HL-60 (cell line): ENCODE measurements around the gene FAN1.

ENCODE experiments used
- DNase-seq, 2 experiments: peaks; one replicate each; pipeline ENCODE4 v3.0.0-alpha.2; 2010 to 2020; ENCODE audit warnings: low read depth in 1 of 2, low spot score in 1 of 2
- H3K27ac ChIP-seq: fragments of 250-450 bp; sonication (Bioruptor Pico); replicated peaks from 2 replicates; pipeline ENCODE4 v1.5.1; 2020; ENCODE audit warnings: mild to moderate bottlenecking, moderate library complexity
- H3K27me3 ChIP-seq: fragments of 250-450 bp; sonication (Bioruptor Pico); 2 replicates; pipeline ENCODE4 v1.5.1; 2021; ENCODE audit warnings: mild to moderate bottlenecking, moderate library complexity; ENCODE audit not compliant: insufficient read depth, poor library complexity, severe bottlenecking
- H3K4me3 ChIP-seq: replicated peaks from 2 replicates; pipeline ENCODE4 v1.5.1; 2011; ENCODE audit warnings: mild to moderate bottlenecking, control low read depth, low read length; ENCODE audit not compliant: insufficient read depth
- GABPA ChIP-seq: IDR thresholded peaks from 2 replicates; pipeline ENCODE4 v1.6.1; 2012; ENCODE audit warnings: low read depth
- POLR2AphosphoS5 ChIP-seq: IDR thresholded peaks from 2 replicates; pipeline ENCODE4 v1.6.1; 2012; ENCODE audit warnings: low read depth
- SPI1 ChIP-seq: IDR thresholded peaks from 2 replicates; pipeline ENCODE4 v1.6.1; 2012; ENCODE audit warnings: low read depth, mild to moderate bottlenecking, borderline replicate concordance
- TF ChIP-seq, protein P1 (sequence below): IDR thresholded peaks from one replicate; pipeline ENCODE4 v1.5.1; 2011; ENCODE audit warnings: low read length, control low read depth, inconsistent platforms; ENCODE audit not compliant: insufficient read depth
- TF ChIP-seq, protein P2 (sequence below): IDR thresholded peaks from 2 replicates; pipeline ENCODE4 v1.6.1; 2012; ENCODE audit warnings: low read depth; ENCODE audit not compliant: insufficient replicate concordance

FAN1 gene

DNA sequence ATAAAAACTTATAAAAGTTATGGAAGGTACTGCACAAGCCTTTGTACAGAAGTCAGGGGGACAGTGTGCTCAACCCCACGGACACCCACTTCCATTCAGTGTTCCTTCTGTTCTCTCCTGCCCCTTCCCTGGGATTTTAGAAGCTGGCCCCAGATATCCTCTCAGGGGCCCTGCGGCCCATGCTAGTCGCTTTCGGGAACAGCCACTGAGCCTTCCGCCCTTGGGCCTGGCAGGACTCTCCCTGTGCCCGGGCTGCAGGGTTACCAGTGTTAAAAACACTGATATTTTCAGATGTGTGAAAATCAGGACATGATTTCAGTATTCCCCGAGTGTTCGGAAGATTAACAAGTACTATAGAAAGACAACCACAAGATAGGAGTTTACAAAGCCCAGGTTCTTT, 22.4 kb downstream of the FAN1 start:
- no peak overlapping the region for H3K4me3 ChIP-seq
- H3K27me3 ChIP-seq, result no peaks in the 10 kb centered on the region
- H3K27ac ChIP-seq, result no peak overlapping the region
- DNase-seq, result no peak
- TF ChIP-seq, protein P1, sequence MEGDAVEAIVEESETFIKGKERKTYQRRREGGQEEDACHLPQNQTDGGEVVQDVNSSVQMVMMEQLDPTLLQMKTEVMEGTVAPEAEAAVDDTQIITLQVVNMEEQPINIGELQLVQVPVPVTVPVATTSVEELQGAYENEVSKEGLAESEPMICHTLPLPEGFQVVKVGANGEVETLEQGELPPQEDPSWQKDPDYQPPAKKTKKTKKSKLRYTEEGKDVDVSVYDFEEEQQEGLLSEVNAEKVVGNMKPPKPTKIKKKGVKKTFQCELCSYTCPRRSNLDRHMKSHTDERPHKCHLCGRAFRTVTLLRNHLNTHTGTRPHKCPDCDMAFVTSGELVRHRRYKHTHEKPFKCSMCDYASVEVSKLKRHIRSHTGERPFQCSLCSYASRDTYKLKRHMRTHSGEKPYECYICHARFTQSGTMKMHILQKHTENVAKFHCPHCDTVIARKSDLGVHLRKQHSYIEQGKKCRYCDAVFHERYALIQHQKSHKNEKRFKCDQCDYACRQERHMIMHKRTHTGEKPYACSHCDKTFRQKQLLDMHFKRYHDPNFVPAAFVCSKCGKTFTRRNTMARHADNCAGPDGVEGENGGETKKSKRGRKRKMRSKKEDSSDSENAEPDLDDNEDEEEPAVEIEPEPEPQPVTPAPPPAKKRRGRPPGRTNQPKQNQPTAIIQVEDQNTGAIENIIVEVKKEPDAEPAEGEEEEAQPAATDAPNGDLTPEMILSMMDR, result no peak
- TF ChIP-seq, protein P2, sequence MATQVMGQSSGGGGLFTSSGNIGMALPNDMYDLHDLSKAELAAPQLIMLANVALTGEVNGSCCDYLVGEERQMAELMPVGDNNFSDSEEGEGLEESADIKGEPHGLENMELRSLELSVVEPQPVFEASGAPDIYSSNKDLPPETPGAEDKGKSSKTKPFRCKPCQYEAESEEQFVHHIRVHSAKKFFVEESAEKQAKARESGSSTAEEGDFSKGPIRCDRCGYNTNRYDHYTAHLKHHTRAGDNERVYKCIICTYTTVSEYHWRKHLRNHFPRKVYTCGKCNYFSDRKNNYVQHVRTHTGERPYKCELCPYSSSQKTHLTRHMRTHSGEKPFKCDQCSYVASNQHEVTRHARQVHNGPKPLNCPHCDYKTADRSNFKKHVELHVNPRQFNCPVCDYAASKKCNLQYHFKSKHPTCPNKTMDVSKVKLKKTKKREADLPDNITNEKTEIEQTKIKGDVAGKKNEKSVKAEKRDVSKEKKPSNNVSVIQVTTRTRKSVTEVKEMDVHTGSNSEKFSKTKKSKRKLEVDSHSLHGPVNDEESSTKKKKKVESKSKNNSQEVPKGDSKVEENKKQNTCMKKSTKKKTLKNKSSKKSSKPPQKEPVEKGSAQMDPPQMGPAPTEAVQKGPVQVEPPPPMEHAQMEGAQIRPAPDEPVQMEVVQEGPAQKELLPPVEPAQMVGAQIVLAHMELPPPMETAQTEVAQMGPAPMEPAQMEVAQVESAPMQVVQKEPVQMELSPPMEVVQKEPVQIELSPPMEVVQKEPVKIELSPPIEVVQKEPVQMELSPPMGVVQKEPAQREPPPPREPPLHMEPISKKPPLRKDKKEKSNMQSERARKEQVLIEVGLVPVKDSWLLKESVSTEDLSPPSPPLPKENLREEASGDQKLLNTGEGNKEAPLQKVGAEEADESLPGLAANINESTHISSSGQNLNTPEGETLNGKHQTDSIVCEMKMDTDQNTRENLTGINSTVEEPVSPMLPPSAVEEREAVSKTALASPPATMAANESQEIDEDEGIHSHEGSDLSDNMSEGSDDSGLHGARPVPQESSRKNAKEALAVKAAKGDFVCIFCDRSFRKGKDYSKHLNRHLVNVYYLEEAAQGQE, result no peak
- no peak for TF ChIP-seq GABPA
- no peak for TF ChIP-seq POLR2AphosphoS5
- no peak for TF ChIP-seq SPI1

DNA sequence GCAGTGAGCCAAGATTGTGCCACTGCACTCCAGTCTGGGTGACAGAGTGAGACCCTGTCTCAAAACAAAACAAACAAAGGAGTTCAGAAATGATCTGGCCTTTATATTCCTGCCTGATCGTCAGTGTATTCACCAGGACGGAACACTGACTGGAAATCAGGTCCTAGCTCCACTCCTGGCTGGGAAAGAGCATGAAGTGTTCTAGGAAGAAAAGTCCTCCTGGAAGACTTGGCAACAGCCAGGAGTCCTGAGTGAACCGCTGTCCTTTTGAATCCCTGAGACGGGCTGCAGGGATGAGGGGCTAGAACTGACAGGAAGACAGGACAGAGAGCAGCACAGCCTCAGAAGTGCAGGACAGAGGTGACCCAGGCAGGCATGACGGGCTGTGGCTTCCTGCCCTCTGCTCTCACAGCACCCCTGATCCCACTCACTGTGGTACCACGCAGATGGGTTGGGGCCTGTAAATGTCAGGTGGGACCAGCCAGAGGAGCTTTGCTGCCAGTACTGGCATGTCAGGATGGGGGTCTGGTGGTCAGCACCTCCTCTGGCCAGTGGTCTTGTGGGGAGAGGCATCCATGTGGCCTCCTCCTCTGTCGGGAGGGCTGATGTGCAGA, 23.5 kb downstream of the FAN1 start:
- no peaks in the 10 kb centered on the region for H3K27me3 ChIP-seq
- no peak overlapping the region for H3K27ac ChIP-seq
- no peak for TF ChIP-seq SPI1
- TF ChIP-seq, protein P1, result no peak
- DNase-seq, result no peak
- no peak overlapping the region for H3K4me3 ChIP-seq

DNA sequence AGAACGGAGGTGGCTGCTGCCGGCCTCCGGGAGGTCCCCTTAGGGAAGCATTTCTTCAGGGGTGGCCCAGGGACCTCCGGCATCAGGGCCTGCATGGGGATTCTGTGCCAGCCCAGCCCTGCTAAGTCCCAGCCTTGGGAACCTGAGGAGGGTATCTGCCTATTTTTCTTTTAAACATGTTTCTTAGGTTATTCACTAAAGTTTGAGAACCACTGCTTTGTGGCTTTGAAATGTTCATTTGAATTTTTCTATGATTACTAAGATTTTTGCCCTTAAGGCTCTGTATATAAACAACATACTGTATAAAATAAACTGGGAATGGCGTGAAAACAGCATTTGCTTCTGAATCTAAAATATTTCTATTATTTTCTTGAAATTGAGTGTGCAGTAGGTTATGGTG, 24.4 kb downstream of the FAN1 start:
- DNase-seq, result no peak

More for the DNA sequence above, 24.4 kb downstream of the FAN1 start:
- H3K27me3 ChIP-seq, result no peaks in the 10 kb centered on the region
- H3K4me3 ChIP-seq, result no peak overlapping the region
- no peak overlapping the region for H3K27ac ChIP-seq
- TF ChIP-seq GABPA (no peak), POLR2AphosphoS5 (no peak), SPI1 (no peak)
- TF ChIP-seq, protein P1, result no peak
- TF ChIP-seq, protein P2, result no peak
